K562 (cell line): Measurements from ENCODE around the gene CNPPD1. TPM values are rescaled to one million over a fixed set of nuclear protein-coding genes. Genes with fewer than 3 reads are reported as not detected.

Experiments
- ATAC-seq: fragments of 200-7000 bp; cut with Tn5 transposase; 3 replicates; pipeline ENCODE4 v1.9.1; 2020; ENCODE audit warnings: moderate library complexity
- BruUV-seq: library from RNA; stranded (reverse); fragments of 400-500 nt; replicated peaks from 2 replicates; lab custom pipeline; 2021; lab: Mats Ljungman, UMichigan
- CTCF ChIA-PET: fragments of 300-600 bp; formaldehyde crosslinking; extraction: SDS; loops from one replicate; lab custom pipeline; 2021; ENCODE audit warnings: low intra/inter-chr PET ratio; lab: Yijun Ruan, JAX
- POLR2A ChIA-PET: fragments of 300-600, 350-650 bp; sonication (Branson Sonifier 250); formaldehyde crosslinking; extraction: SDS; loops from one replicate; lab custom pipeline; 2021; ENCODE audit warnings: antibody characterized with exemption, inconsistent platforms; lab: Yijun Ruan, JAX
- DNase-seq, 4 experiments: peaks; one replicate each; pipeline versions ENCODE4 v3.0.0 to v3.0.0-alpha.2; 2011 to 2018; ENCODE audit warnings: low spot score in 3 of 4, mixed read lengths in 3 of 4; ENCODE audit errors: extremely low read depth in 1 of 4
- FAIRE-seq: peaks from 2 replicates; lab custom pipeline; 2011; peaks lifted over from hg19 to GRCh38; lab: Jason Lieb, UNC
- H2AFZ ChIP-seq: 2 replicates; pipeline ENCODE4 v1.6.0; 2011; ENCODE audit warnings: low read depth, low read length, control low read depth, inconsistent platforms
- H3K27ac ChIP-seq: fragments of 200-600 bp; 3 replicates; pipeline ENCODE4 v1.8.0; 2011; ENCODE audit warnings: low read depth, mild to moderate bottlenecking, control low read depth, inconsistent platforms, low read length, moderate library complexity, mixed read lengths; ENCODE audit errors: extremely low read depth
- H3K27me3 ChIP-seq, 2 experiments: fragments of 300-600 bp in 1 of 2; 2 replicates in 1 of 2; 3 replicates in 1 of 2; pipeline versions ENCODE4 v1.6.0 to v1.8.0; 2011; ENCODE audit warnings: inconsistent platforms in 2 of 2, low read length in 2 of 2, mild to moderate bottlenecking in 1 of 2, mixed read lengths in 1 of 2, moderate library complexity in 1 of 2; ENCODE audit not compliant: control insufficient read depth in 2 of 2, insufficient read depth in 2 of 2
- H3K36me3 ChIP-seq: fragments of 300-600 bp; 3 replicates; pipeline ENCODE4 v1.8.0; 2011; ENCODE audit warnings: mild to moderate bottlenecking, low read length, inconsistent platforms; ENCODE audit not compliant: control insufficient read depth, insufficient read depth
- H3K4me1 ChIP-seq, 2 experiments: fragments of 200-600 bp in 1 of 2; replicated peaks in 1 of 2; 2 replicates in 1 of 2; 3 replicates in 1 of 2; pipeline versions ENCODE4 v1.5.1 to v1.8.0; 2011; ENCODE audit warnings: inconsistent platforms in 2 of 2, low read length in 2 of 2, mild to moderate bottlenecking in 1 of 2, mixed read lengths in 1 of 2, moderate library complexity in 1 of 2; ENCODE audit not compliant: control insufficient read depth in 2 of 2, insufficient read depth in 2 of 2
- H3K4me2 ChIP-seq: 2 replicates; pipeline ENCODE4 v1.6.1; 2011; ENCODE audit warnings: low read length, control low read depth, inconsistent platforms, mixed read lengths; ENCODE audit not compliant: insufficient read depth
- H3K4me3 ChIP-seq: fragments of 200-600 bp; sonication (generic), shearing (Covaris generic); 2 replicates; pipeline ENCODE4 v1.5.1; 2016; ENCODE audit warnings: control low read depth, inconsistent platforms
- H3K79me2 ChIP-seq: fragments of 200-600 bp; 3 replicates; pipeline ENCODE4 v1.8.0; 2011; ENCODE audit warnings: low read length, inconsistent platforms; ENCODE audit not compliant: control insufficient read depth, insufficient read depth
- H3K9ac ChIP-seq, 2 experiments: 2 replicates each; pipeline versions ENCODE4 v1.6.0 to v1.6.1; 2011; ENCODE audit warnings: low read depth in 2 of 2, low read length in 2 of 2, control low read depth in 1 of 2, inconsistent platforms in 1 of 2, mild to moderate bottlenecking in 1 of 2, mixed read lengths in 1 of 2; ENCODE audit not compliant: insufficient read depth in 1 of 2
- H3K9me1 ChIP-seq: one replicate; pipeline ENCODE4 v1.6.0; 2011; ENCODE audit warnings: inconsistent platforms, mild to moderate bottlenecking, low read length, moderate library complexity; ENCODE audit not compliant: control insufficient read depth, insufficient read depth
- H3K9me3 ChIP-seq: replicated peaks from 2 replicates; pipeline ENCODE4 v1.5.1; 2011; ENCODE audit warnings: low read depth, low read length, inconsistent platforms; ENCODE audit not compliant: control insufficient read depth, insufficient read depth
- H4K20me1 ChIP-seq: replicated peaks from 2 replicates; pipeline ENCODE4 v1.6.1; 2011; ENCODE audit warnings: low read length, inconsistent platforms, mixed read lengths; ENCODE audit not compliant: control insufficient read depth, insufficient read depth
- BMI1 ChIP-seq: fragments of 150-350 bp; IDR thresholded peaks from 2 replicates; pipeline ENCODE4 v1.6.1; 2014; ENCODE audit warnings: low read length
- DDX20 ChIP-seq: fragments of 450-650 bp; IDR thresholded peaks from 2 replicates; pipeline ENCODE4 v1.6.1; 2016; ENCODE audit warnings: missing genetic modification characterization, low read depth, mild to moderate bottlenecking, missing compliant biosample characterization, moderate library complexity
- DMBX1 ChIP-seq: fragments of 250-450 bp; sonication (Bioruptor Pico); IDR thresholded peaks from 2 replicates; pipeline ENCODE4 v1.8.0; 2022; ENCODE audit warnings: inconsistent platforms, mild to moderate bottlenecking, moderate library complexity, borderline replicate concordance
- ERF ChIP-seq: fragments of 450-650 bp; formaldehyde crosslinking; IDR thresholded peaks from 2 replicates; pipeline ENCODE4 v1.4.0; 2020; ENCODE audit warnings: mild to moderate bottlenecking, mixed read lengths
- ETS1 ChIP-seq: conservative IDR thresholded peaks from 2 replicates; pipeline ENCODE4 v1.6.1; 2011; ENCODE audit warnings: low read depth, mild to moderate bottlenecking, low read length; ENCODE audit not compliant: control insufficient read depth
- ETV1 ChIP-seq: fragments of 450-650 bp; conservative IDR thresholded peaks from 2 replicates; pipeline ENCODE4 v1.6.1; 2016; ENCODE audit warnings: missing genetic modification characterization, control low read depth, low read depth, missing compliant biosample characterization
- GTF2E2 ChIP-seq: fragments of 200-800 bp; sonication (Bioruptor generic); IDR thresholded peaks from 2 replicates; pipeline ENCODE4 v1.6.1; 2016; ENCODE audit warnings: missing genetic modification characterization, missing compliant biosample characterization
- HOXB6 ChIP-seq: fragments of 250-450 bp; sonication (Bioruptor Pico); IDR thresholded peaks from 2 replicates; pipeline ENCODE4 v1.5.1; 2022; ENCODE audit warnings: mild to moderate bottlenecking, borderline replicate concordance
- IRF2 ChIP-seq: sonication (generic); formaldehyde crosslinking; IDR thresholded peaks from 2 replicates; pipeline ENCODE4 v1.8.1; 2022; ENCODE audit warnings: mild to moderate bottlenecking, missing genetic modification reagents
- MBD1 ChIP-seq: fragments of 250-450 bp; sonication (Bioruptor Pico); IDR thresholded peaks from 2 replicates; pipeline ENCODE4 v1.8.0; 2022; ENCODE audit warnings: inconsistent platforms
- MNT ChIP-seq, 2 experiments: fragments of 450-650 bp; conservative IDR thresholded peaks; 2 replicates each; pipeline ENCODE4 v1.6.1; 2017; ENCODE audit warnings: mild to moderate bottlenecking in 2 of 2, moderate library complexity in 2 of 2
- TBP ChIP-seq: optimal IDR thresholded peaks from 2 replicates; pipeline ENCODE3; 2011; ENCODE audit warnings: low read depth, low read length, improper control_type of control experiment
- THRAP3 ChIP-seq: fragments of 450-650 bp; IDR thresholded peaks from 2 replicates; pipeline ENCODE4 v1.6.1; 2016; ENCODE audit warnings: mild to moderate bottlenecking, inconsistent platforms, borderline replicate concordance
- ZBTB8A ChIP-seq: fragments of 450-650 bp; IDR thresholded peaks from 2 replicates; pipeline ENCODE4 v1.6.1; 2018; ENCODE audit warnings: mild to moderate bottlenecking, moderate library complexity; ENCODE audit not compliant: partially characterized antibody
- ZFX ChIP-seq: sonication (generic); formaldehyde crosslinking; IDR thresholded peaks from 2 replicates; pipeline ENCODE4 v1.8.0; 2022; ENCODE audit warnings: mild to moderate bottlenecking, missing genetic modification reagents, moderate library complexity
- ZNF324 ChIP-seq: fragments of 250-450 bp; sonication (Bioruptor Pico); IDR thresholded peaks from 2 replicates; pipeline ENCODE4 v1.4.0; 2020; ENCODE audit warnings: mild to moderate bottlenecking
- ZNF431 ChIP-seq: sonication (generic); formaldehyde crosslinking; IDR thresholded peaks from 2 replicates; pipeline ENCODE4 v1.8.0; 2022; ENCODE audit warnings: mild to moderate bottlenecking, missing genetic modification reagents
- ZNF507 ChIP-seq: conservative IDR thresholded peaks from 2 replicates; pipeline ENCODE4 v1.6.1; 2017; ENCODE audit warnings: missing genetic modification characterization, missing compliant biosample characterization
- WGBS: fragments of 100-300 bp; shearing (Covaris generic); methylation state at CpG from one replicate; pipeline ENCODE4 v1.1.6; 2016; ENCODE audit warnings: low coverage, mixed read lengths; ENCODE audit not compliant: insufficient coverage; ENCODE audit errors: missing lambda C conversion rate; 5-methylcytosine and 5-hydroxymethylcytosine counted together
- in situ Hi-C: fragments of 300-500 bp; cut with MboI; formaldehyde crosslinking; loops from 4 replicates; pipeline ENCODE4 v1.15.0; 2018; ENCODE audit warnings: inconsistent platforms, mixed read lengths
- intact Hi-C: fragments of 100-400 bp; cut with micrococcal nuclease; formaldehyde crosslinking; loops from 2 replicates; pipeline ENCODE4 v1.14.2; 2022
- polyA plus RNA-seq, 8 experiments: library from polyadenylated mRNA; depleted of rRNA in 4 of 8; stranded (reverse) in 5 of 8; unstranded in 3 of 8; fragments of >200 nt; fragmentation: Nextera tagmentation in 2 of 8; fragmentation: Illumina TruSeq in 1 of 8; extraction: Ambion mirVana in 2 of 8; extraction: Trizol in 1 of 8; gene quantifications; 2 replicates each; pipeline versions ENCODE4 v1.2.1 to v1.2.3, GENCODE V29; 2011 to 2014; ENCODE audit warnings: inconsistent platforms in 1 of 8, missing spikeins in 1 of 8
- total RNA-seq, 7 experiments: library from RNA; depleted of rRNA in 6 of 7; stranded (reverse); fragments of >200 nt in 6 of 7; fragmentation: Illumina TruSeq in 2 of 7; extraction: Trizol in 2 of 7; gene quantifications; 2 replicates each; pipeline versions ENCODE4 v1.2.1 to v1.2.3, GENCODE V29; 2011 to 2021; ENCODE audit warnings: low replicate concordance in 1 of 7

Gene CNPPD1
- total and polyA plus RNA-seq, 9 of the 15 experiments (the other 6 are each of a cell fraction or from before 2014, with no cell fraction given), result 9.9 to 53.5 (median 27.0) TPM

- no peaks in the 10 kb centered on the region for H3K9me1 ChIP-seq
- H3K4me2 ChIP-seq, result no peak overlapping the region
- 0 out of 3 replicates have a peak, but pooled peaks cover 2% of the 10 kb centered on the region for H3K36me3 ChIP-seq
- BruUV-seq, result no TSS peak
- H3K9ac ChIP-seq, result no peak overlapping the region
- no peak overlapping the region for H3K4me3 ChIP-seq
- ChIA-PET POLR2A (no interaction called here), CTCF (no interaction called here)
- no peaks in the 10 kb centered on the region for H4K20me1 ChIP-seq
- no peaks in the 10 kb centered on the region for H3K27me3 ChIP-seq
- no peaks in the 10 kb centered on the region; a peak in 1 of 5 replicates for H3K4me1 ChIP-seq
- H3K79me2 ChIP-seq, result no peaks in the 10 kb centered on the region
- ATAC-seq, result no peak
- intact Hi-C loops (no loop called here), in situ Hi-C loops (no loop called here)
- DNase-seq, result no peak
- H3K9me3 ChIP-seq, result no peaks in the 10 kb centered on the region
- H3K27ac ChIP-seq, result no peak overlapping the region
- no peak overlapping the region for H2AFZ ChIP-seq
- FAIRE-seq, result no peak
- WGBS, result 94% methylated on average over 3 of the region's 3 CpGs
- TF ChIP-seq ZNF324 (CRISPR knock-in tag) (no peak), ZFX (CRISPR knock-in tag) (no peak), TBP (no peak), HOXB6 (CRISPR knock-in tag) (no peak), ZNF431 (CRISPR knock-in tag) (no peak), ZNF507 (tag) (no peak), ERF (CRISPR knock-in tag) (no peak), THRAP3 (no peak), IRF2 (CRISPR knock-in tag) (no peak), ETV1 (no peak), MBD1 (CRISPR knock-in tag) (no peak), DMBX1 (CRISPR knock-in tag) (no peak), ZBTB8A (no peak), BMI1 (no peak), DDX20 (tag) (no peak), GTF2E2 (tag) (no peak), MNT (conservative IDR thresholded peaks at IDR 0.05) (no peak), ETS1 (no peak)
- TF ChIP-seq, all 486 proteins: peak for 0
These were observed 36.0 kb downstream of the CNPPD1 start for GRCh38 chr2:219140722-219141121.
